Mesodermal cell (in vitro differentiated cells): ENCODE data around the gene SRSF5. TPM values are rescaled to one million over a fixed set of nuclear protein-coding genes. Genes with fewer than 3 reads are reported as not detected.
A peak's percentile ranks its signal among the peaks of the same experiment; 100 is the strongest.
"Not testable (repeated sequence)": the region's sequence is repeated elsewhere in the genome, so short reads cannot be mapped to it uniquely, and the experiment has no call there.

ENCODE experiments used
- H3K27ac ChIP-seq: 2 replicates; pipeline ENCODE4 v1.7.0; 2013; ENCODE audit warnings: mild to moderate bottlenecking, low read depth, low read length, moderate library complexity; ENCODE audit not compliant: severe bottlenecking
- H3K36me3 ChIP-seq: 2 replicates; pipeline ENCODE4 v1.7.1; 2013; ENCODE audit warnings: mild to moderate bottlenecking, low read length, moderate library complexity; ENCODE audit not compliant: control insufficient read depth, insufficient read depth
- H3K4me1 ChIP-seq: one replicate; pipeline ENCODE4 v1.7.1; 2013; ENCODE audit warnings: mild to moderate bottlenecking, low read length; ENCODE audit not compliant: insufficient read depth, control insufficient read depth, poor library complexity, severe bottlenecking
- H3K4me3 ChIP-seq: 2 replicates; pipeline ENCODE4 v1.7.0; 2013; ENCODE audit warnings: low read length, control low read depth, mild to moderate bottlenecking; ENCODE audit not compliant: insufficient read depth, poor library complexity, severe bottlenecking; ENCODE audit errors: extremely low read depth
- H3K9me3 ChIP-seq: 2 replicates; pipeline ENCODE4 v1.7.1; 2013; ENCODE audit warnings: mild to moderate bottlenecking, low read length, moderate library complexity; ENCODE audit not compliant: control insufficient read depth
- WGBS, 2 experiments: methylation state at CpG; one replicate each; pipeline ENCODE4 v1.1.5; 2013; ENCODE audit warnings: missing lambda C conversion rate in 2 of 2; ENCODE audit not compliant: insufficient coverage in 2 of 2; 5-methylcytosine and 5-hydroxymethylcytosine counted together
- polyA plus RNA-seq, 2 experiments: library from polyadenylated mRNA; stranded (reverse); fragments of 50-300 nt; gene quantifications; one replicate each; pipeline ENCODE4 v1.2.3, GENCODE V29; 2013

SRSF5 gene
- polyA plus RNA-seq (2013, experiment 1 of 2): 238 TPM
- 242 TPM for polyA plus RNA-seq (2013, experiment 2 of 2)

GRCh38 chr14:69766984-69767368 is at the start of gene SRSF5:
Gene SRSF5 (plus strand): TSS chr14:69767142. CDS start chr14:69768157, 1,015 bp downstream.
- WGBS, 2 experiments: 0 to 1% methylated on average over 20 to 29 of the region's 31 CpGs
- peak within 1 kb of the TSS; percentile 97 for H3K4me3 ChIP-seq
- H3K27ac ChIP-seq: peak within 1 kb of the TSS; percentile 100

DNA sequence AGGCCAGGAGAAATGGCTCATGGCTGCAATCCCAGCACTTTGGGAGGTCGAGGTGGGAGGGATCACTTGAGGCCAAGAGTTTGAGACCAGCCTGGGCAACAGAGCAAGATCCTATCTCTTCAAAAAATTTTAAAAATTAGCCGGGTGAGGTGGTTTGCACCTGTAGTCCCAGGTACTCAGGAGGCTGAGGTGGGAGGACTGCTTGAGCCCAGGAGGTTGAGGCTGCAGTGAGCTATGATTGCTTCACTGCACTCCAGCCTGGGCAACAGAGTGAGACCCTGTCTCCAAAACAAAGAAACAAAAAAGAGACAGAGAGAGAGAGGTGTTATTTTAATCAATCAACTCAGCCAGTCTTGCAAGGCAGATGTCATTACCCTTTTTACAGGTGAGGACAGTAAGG is 48.3 kb upstream of the SRSF5 start:
- H3K4me1 ChIP-seq, H3K4me3 ChIP-seq, H3K9me3 ChIP-seq, H3K27ac ChIP-seq, H3K36me3 ChIP-seq: not testable (repeated sequence)
- 80 to 87% methylated on average over 2 of the region's 2 CpGs for WGBS, 2 experiments

More at GRCh38 chr14:69766984-69767368, at the start of gene SRSF5:
- Histone ChIP-seq H3K9me3 (no peaks in the 10 kb centered on the region), H3K36me3 (peaks cover 43% of the 10 kb centered on the region), H3K4me1 (peaks cover 6% of the 10 kb centered on the region)

DNA sequence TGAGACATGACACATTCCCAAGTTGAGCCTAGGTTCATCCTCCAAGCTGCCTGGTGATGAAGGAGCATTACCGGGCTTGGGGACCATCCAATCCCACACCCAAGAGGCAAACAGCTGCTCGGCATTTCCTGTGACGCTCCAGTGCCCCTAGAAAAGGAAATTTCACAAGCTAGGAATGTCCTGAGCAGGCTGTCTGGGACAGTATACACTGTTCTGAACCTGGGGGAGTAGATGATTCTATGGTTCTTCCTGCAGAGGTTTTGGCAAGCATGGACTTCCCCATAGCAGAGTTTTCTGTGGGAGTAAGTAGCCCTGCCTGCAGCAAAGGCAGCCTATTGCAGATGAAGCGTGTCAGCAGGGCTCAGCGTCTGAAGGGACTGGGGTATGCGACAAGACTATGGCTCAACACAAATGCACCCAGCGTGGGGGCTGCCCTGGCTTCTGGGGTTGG is 47.4 kb upstream of the SRSF5 start:
- no peaks in the 10 kb centered on the region for H3K36me3 ChIP-seq
- H3K4me1 ChIP-seq: peaks cover 4% of the 10 kb centered on the region
- no peak overlapping the region for H3K4me3 ChIP-seq
- no peak overlapping the region for H3K27ac ChIP-seq
- no peaks in the 10 kb centered on the region for H3K9me3 ChIP-seq
- WGBS, 2 experiments: 59 to 62% methylated on average over 6 to 7 of the region's 7 CpGs

GRCh38 chr14:69720912-69721311 is 46.0 kb upstream of the SRSF5 start:
- 86 to 89% methylated on average over 4 of the region's 4 CpGs for WGBS, 2 experiments
- peaks cover 4% of the 10 kb centered on the region for H3K4me1 ChIP-seq
- H3K36me3 ChIP-seq: no peaks in the 10 kb centered on the region
- H3K27ac ChIP-seq: no peak overlapping the region
- H3K9me3 ChIP-seq: no peaks in the 10 kb centered on the region
- H3K4me3 ChIP-seq: no peak overlapping the region

GRCh38 chr14:69726761-69727511 is 40.0 kb upstream of the SRSF5 start:
- H3K36me3 ChIP-seq: no peaks in the 10 kb centered on the region
- 22 to 26% methylated on average over 38 to 43 of the region's 51 CpGs for WGBS, 2 experiments
- H3K27ac ChIP-seq: no peak overlapping the region
- no peaks in the 10 kb centered on the region for H3K9me3 ChIP-seq
- peak overlapping the region; percentile 19 for H3K4me3 ChIP-seq
- peaks cover 2% of the 10 kb centered on the region for H3K4me1 ChIP-seq

DNA sequence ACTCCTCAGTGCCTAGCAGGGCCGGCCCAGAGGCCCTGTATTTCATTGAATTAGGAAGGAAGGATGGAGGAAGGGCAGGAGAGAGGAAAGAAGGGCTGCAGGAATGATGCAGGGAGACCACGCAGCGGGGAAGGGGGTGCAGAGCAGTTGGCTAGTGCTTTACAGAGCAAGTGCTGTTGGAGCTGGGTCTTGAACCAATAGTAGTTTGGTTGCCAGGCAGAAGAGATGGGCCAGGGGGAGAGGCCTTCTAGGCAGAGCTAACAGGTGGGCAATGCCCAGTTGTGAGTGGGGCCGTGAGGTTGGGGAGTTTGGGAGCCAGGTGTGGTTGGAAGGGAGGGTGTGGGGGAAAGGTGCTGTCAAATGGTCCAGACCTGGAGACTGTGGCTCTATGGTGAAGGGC is 39.1 kb upstream of the SRSF5 start:
- H3K36me3 ChIP-seq: no peaks in the 10 kb centered on the region
- H3K9me3 ChIP-seq: no peaks in the 10 kb centered on the region
- no peak overlapping the region for H3K27ac ChIP-seq
- peaks cover 2% of the 10 kb centered on the region for H3K4me1 ChIP-seq
- WGBS, 2 experiments: 83 to 96% methylated on average over 2 to 3 of the region's 4 CpGs
- H3K4me3 ChIP-seq: no peak overlapping the region

DNA sequence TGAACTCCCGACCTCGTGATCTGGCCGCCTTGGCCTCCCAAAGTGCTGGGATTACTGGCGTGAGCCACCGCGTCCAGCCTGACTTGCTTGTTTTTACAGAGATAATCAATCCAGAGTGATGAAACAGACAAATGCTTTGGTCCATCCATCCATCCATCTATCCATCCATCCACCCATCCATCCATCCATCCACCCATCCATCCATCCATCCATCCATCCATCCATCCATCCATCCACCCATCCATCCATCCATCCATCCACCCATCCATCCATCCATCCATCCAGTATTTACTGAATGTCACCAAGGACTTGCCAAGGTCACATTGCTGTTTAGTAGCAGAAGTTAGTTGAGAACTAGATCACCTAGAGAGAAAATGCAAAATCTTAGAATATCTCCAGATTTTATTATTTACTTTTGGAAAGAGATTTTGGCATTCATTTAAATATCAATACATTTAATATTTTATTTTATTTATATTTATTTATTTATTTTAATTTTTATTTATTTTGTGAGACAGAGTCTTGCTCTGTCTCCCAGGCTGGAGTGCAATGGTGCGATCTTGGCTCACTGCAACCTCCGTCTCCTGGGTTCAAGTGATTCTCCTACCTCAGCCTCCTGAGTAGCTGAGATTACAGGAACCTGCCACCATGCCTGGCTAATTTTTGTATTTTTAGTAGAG is 34.9 kb upstream of the SRSF5 start:
- H3K4me3 ChIP-seq, H3K9me3 ChIP-seq, H3K4me1 ChIP-seq, H3K36me3 ChIP-seq, H3K27ac ChIP-seq: not testable (repeated sequence)
- WGBS, 2 experiments: 84 to 89% methylated on average over 7 to 8 of the region's 8 CpGs

DNA sequence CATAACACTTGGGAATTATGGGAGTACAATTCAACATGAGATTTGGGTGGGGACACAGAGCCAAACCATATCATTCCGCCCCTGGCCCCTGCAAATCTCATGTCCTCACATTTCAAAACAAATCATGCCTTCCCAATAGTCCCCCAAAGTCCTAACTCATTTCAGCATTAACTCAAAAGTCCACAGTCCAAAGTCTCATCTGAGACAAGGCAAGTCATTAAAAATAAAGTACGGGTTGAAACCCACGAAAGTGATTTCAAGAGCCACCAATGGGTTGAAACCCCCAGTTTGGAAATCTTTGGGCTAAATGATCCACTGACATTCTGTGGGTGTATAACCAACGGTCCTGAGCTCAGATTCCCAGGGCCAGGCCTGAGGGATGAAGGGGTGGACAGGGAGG is 30.5 kb upstream of the SRSF5 start:
- H3K4me1 ChIP-seq, H3K36me3 ChIP-seq, H3K9me3 ChIP-seq, H3K27ac ChIP-seq, H3K4me3 ChIP-seq: not testable (repeated sequence)
- 86 to 100% methylated on average over 4 of the region's 4 CpGs for WGBS, 2 experiments

DNA sequence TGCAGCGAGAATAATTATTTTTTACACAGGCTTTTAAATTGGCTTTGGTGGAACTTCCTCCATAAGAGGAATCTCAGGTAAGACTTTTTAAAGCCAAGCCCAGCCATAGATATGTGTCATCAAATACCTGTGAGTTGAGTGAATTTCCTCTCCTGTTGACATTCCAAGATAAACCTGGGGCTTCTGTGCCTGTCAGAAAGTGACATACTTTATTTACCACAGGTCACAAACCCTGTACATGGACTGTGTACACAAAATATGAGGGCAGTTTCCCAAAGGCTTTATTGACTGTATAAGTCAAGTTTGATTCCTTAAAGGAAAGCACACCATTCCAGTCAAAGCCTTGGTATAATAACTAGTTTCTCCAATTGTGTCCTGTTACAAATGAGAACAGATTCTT is 25.9 kb upstream of the SRSF5 start:
- WGBS, 2 experiments: 100% methylated on average over 1 of the region's 1 CpG; no CpG with 5 or more reads in 1 of the 2 experiments
- no peak overlapping the region for H3K4me3 ChIP-seq
- H3K9me3 ChIP-seq: peaks cover 9% of the 10 kb centered on the region
- H3K36me3 ChIP-seq: no peaks in the 10 kb centered on the region
- no peaks in the 10 kb centered on the region for H3K4me1 ChIP-seq
- H3K27ac ChIP-seq: no peak overlapping the region

- Histone ChIP-seq H3K36me3 (no peaks in the 10 kb centered on the region), H3K9me3 (no peaks in the 10 kb centered on the region), H3K27ac (no peak overlapping the region), H3K4me3 (no peak overlapping the region), H3K4me1 (no peaks in the 10 kb centered on the region)
- WGBS, 2 experiments: no CpG with 5 or more reads among the region's 1 CpG
Measured at GRCh38 chr14:69749956-69750355, 17.0 kb upstream of the SRSF5 start.

DNA sequence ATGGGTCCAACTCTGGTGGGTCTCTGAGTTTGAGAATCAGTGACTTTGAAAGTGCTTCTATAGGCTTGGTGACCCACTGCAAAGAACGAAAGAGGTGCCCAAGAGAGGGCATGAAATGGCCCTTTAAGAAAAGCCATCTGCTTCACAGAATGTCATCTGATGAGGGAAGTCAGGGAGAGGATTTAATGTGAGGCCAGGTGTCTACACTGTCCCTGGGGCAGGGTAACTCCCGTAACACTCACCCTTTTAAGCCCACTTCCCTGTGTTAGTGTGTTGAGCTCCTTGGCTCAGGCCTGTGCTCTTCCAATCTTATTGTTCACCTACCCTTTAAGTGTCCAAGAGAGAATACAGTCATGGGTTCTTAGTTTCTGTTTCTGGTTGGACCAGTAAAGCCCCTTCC is 16.4 kb upstream of the SRSF5 start:
- Histone ChIP-seq H3K27ac (no peak overlapping the region), H3K4me1 (no peaks in the 10 kb centered on the region), H3K4me3 (no peak overlapping the region), H3K36me3 (no peaks in the 10 kb centered on the region), H3K9me3 (no peaks in the 10 kb centered on the region)
- 100% methylated on average over 1 to 2 of the region's 2 CpGs for WGBS, 2 experiments
